22Rv1 (cell line): ENCODE results near the gene TMPRSS7.
"Not testable (repeated sequence)": the region's sequence is repeated elsewhere in the genome, so short reads cannot be mapped to it uniquely, and the experiment has no call there.

Source experiments
- H3K27ac ChIP-seq: fragments of 450-650 bp; 2 replicates; pipeline ENCODE4 v1.5.1; 2017
- CTCF ChIP-seq: fragments of 450-650 bp; IDR thresholded peaks from 2 replicates; pipeline ENCODE4 v1.5.1; 2017; ENCODE audit warnings: mild to moderate bottlenecking
- ZFX ChIP-seq: fragments of 450-650 bp; IDR thresholded peaks from 2 replicates; pipeline ENCODE4 v1.6.1; 2017; ENCODE audit warnings: antibody characterized with exemption, borderline replicate concordance

TMPRSS7 gene

GRCh38 chr3:112027826-112028225 lies 6.7 kb upstream of the TMPRSS7 start:
- no peak for TF ChIP-seq CTCF
- no peak for TF ChIP-seq ZFX
- H3K27ac ChIP-seq, result no peak overlapping the region

- TF ChIP-seq ZFX (no peak), CTCF (no peak)
These were observed 3.6 kb upstream of the TMPRSS7 start for GRCh38 chr3:112030901-112031300.

GRCh38 chr3:112032098-112032731 lies 2.3 kb upstream of the TMPRSS7 start:
- no peak overlapping the region for H3K27ac ChIP-seq
- TF ChIP-seq CTCF, result no peak
- TF ChIP-seq ZFX, result no peak

More at GRCh38 chr3:112030901-112031300, 3.6 kb upstream of the TMPRSS7 start:
- no peak overlapping the region for H3K27ac ChIP-seq

- no peak for TF ChIP-seq CTCF
- TF ChIP-seq ZFX, result no peak
- no peak overlapping the region for H3K27ac ChIP-seq
These were observed 705 bp downstream of the TMPRSS7 start for GRCh38 chr3:112035241-112035640.

DNA sequence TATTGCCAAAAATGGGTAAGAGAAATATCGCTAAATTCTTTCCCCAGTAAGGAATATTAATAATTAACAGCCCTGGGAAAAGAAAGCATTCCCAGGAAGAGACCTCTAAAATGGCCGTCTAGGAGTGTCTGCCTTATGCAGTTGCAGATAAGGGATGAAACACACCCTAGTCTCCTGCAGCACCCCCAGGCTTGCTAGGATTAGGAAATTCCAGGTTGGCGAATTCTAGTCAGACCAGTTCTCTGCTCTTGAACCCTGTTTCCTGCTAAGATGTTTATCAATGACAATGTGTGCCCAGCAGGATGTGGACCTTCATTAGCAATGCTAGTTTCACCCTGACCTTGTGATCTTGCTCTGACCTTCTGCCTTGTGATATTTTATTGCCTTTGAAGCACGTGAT lies 2.7 kb downstream of the TMPRSS7 start:
- not testable (repeated sequence) for H3K27ac ChIP-seq

DNA sequence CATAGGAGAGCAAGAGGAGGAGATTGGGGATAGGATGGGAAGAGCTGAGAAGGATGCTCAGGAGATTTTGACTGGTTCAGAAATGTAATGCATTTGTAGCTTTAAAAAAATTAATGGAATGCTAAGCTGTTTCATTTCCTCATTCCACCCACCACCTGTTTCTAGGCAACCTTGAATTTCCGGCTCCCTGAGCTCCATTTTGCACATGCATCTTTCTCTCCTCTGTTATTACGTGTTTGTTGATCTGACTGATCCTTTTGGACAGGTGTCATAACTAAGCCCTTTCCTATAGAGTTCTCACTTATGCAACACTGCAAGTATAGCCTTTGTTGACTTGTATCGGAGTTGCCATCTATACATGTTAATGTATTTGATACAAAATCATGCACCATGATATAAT lies 4.3 kb downstream of the TMPRSS7 start:
- no peak overlapping the region for H3K27ac ChIP-seq
- TF ChIP-seq ZFX (no peak), CTCF (no peak)

DNA sequence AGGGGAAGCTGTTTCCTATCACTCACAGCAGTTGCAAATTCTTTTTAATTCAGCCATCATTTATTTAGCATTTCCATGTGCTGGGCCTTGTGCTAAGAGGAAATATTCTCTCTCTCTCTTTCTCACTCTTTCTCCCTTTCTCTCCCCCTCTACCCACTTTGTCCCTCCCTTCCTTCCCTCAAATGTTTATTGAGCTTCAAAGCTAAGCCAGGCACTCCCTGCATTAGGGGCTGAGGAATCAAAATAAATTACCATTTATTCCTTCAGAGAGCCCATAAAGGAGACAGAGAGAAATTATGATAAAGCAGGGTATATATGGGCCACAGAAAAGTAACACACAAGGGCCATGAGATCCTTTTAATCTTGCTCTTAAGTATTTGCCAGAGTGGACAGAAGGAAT lies 6.8 kb downstream of the TMPRSS7 start:
- TF ChIP-seq ZFX, result no peak
- no peak for TF ChIP-seq CTCF
- no peak overlapping the region for H3K27ac ChIP-seq

GRCh38 chr3:112042842-112043280 lies 8.3 kb downstream of the TMPRSS7 start:
- H3K27ac ChIP-seq, result no peak overlapping the region
- TF ChIP-seq ZFX (no peak), CTCF (no peak)
